Stimulated activated memory B cell treated with anti-CD40 and anti-IgM and Interleukin-4, amounts not matched to agents 10 μg/mL and 1 μg/mL and 100 μg/mL, for 72 hours (primary cell): Measurements from ENCODE around the gene DTWD2.

Experiments
- ATAC-seq: fragments of 150-1000 bp; cut with Tn5 transposase; 2 replicates; pipeline ENCODE4 v1.10.0; 2021
- H3K27ac Mint-ChIP-seq: one replicate; pipeline ENCODE4 v1.8.0; 2022; ENCODE audit warnings: mild to moderate bottlenecking, mixed read lengths
- H3K27me3 Mint-ChIP-seq: one replicate; pipeline ENCODE4 v1.8.0; 2022; ENCODE audit warnings: mixed read lengths
- H3K36me3 Mint-ChIP-seq: one replicate; pipeline ENCODE4 v1.8.0; 2022; ENCODE audit warnings: mixed read lengths
- H3K4me1 Mint-ChIP-seq: one replicate; pipeline ENCODE4 v1.8.0; 2022; ENCODE audit warnings: mixed read lengths
- H3K4me3 Mint-ChIP-seq: one replicate; pipeline ENCODE4 v1.8.0; 2022; ENCODE audit warnings: mild to moderate bottlenecking, moderate library complexity, mixed read lengths
- H3K9me3 Mint-ChIP-seq: one replicate; pipeline ENCODE4 v1.8.0; 2022; ENCODE audit warnings: mixed read lengths

Gene DTWD2, protein sequence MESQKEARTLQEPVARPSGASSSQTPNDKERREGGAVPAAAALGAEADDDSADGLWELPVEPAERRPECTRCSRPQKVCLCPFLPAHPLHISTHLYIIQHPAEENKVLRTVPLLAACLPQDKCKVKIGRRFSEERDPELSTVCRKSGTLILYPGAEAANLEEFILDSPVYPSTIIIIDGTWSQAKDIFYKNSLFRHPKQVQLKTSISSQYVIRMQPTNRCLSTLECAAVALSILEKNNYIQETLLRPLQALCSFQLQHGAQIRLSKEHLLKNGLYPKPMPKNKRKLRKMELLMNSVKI

DNA sequence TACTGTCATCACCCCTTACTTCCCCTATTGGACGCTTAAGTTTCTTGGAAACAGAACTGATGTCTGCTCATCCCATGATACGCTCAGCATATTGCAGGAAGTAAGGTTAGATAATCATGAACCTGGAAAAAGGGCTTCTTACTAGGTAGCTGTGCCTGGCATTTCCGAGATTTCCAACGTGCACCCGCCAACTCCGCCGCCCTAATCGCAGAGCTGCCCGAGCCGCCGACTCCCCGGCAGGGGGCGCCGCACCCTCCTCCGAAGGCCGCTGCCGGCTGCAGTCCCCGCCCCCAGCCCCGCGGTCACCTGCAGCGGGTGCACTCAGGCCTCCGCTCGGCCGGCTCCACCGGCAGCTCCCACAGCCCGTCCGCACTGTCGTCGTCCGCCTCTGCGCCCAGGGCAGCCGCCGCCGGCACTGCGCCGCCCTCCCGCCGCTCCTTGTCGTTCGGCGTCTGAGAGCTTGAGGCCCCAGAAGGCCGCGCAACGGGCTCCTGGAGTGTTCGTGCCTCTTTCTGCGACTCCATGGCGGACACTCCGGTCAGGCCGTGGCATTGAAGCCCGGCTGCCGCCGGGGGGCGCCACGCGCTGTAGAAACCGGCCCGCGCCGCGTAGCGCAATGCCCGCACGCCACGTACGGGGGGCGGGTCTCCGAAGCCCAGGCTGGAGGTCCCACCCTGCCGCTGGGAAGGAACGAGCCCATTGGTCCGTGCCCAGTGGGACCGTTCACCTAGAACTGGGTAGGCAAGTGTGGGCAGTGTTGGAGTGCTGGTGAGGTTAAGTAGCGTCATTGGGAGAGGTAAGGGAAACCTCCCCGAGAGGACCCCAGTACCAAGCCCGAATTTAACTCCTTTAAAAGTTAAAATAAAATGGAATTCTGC is at the start of gene DTWD2:
DTWD2 (minus strand) TSS at position 560 of the 878 bp plus-strand sequence; CDS start at position 524, 36 bp downstream.
- H3K27me3 Mint-ChIP-seq = no peaks in the 10 kb centered on the region
- H3K27ac Mint-ChIP-seq = peak within 1 kb of the TSS; percentile 84
- peak within 1 kb of the TSS; percentile 83 for H3K4me3 Mint-ChIP-seq
- peaks cover 4% of the 10 kb centered on the region for H3K36me3 Mint-ChIP-seq
- peak; percentile 98 for ATAC-seq
- no peaks in the 10 kb centered on the region for H3K9me3 Mint-ChIP-seq
- H3K4me1 Mint-ChIP-seq = peaks cover 35% of the 10 kb centered on the region

DNA sequence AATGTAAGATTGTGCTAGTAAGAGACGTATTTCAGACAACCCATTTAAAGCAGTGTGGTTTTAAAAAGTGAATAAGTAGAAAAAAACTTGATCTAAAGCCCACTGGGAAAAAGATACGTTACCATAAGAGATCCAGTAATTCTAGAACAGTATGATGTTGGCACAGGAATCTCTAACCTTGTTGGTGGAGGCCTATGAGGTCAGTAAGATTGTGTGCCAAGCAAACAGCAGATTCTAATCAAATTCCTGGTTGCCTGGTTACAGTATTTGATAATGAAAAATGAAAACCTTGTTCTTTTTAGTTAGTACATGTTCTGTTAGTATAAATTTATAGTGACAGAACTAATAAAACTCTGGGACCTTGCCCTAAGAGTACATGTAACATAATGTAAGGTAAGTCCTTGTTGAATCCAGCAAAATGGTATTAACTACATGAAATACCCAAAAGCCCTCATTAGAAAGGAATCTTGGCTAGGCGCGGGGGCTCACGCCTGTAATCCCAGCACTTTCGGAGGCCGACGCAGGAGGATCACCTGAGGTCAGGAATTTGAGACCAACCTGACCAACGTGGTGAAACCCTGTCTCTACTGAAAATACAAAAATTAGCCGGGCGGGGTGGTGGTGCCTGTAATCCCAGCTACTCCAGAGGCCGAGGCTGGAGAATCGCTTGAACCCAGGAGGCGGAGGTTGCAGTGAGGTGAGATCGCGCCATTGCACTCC is 49.3 kb upstream of the DTWD2 start:
- no peaks in the 10 kb centered on the region for H3K36me3 Mint-ChIP-seq
- H3K27me3 Mint-ChIP-seq = no peaks in the 10 kb centered on the region
- H3K9me3 Mint-ChIP-seq = no peaks in the 10 kb centered on the region
- no peak overlapping the region for H3K27ac Mint-ChIP-seq
- ATAC-seq = no peak
- H3K4me1 Mint-ChIP-seq = peaks cover 9% of the 10 kb centered on the region
- no peak overlapping the region for H3K4me3 Mint-ChIP-seq

DNA sequence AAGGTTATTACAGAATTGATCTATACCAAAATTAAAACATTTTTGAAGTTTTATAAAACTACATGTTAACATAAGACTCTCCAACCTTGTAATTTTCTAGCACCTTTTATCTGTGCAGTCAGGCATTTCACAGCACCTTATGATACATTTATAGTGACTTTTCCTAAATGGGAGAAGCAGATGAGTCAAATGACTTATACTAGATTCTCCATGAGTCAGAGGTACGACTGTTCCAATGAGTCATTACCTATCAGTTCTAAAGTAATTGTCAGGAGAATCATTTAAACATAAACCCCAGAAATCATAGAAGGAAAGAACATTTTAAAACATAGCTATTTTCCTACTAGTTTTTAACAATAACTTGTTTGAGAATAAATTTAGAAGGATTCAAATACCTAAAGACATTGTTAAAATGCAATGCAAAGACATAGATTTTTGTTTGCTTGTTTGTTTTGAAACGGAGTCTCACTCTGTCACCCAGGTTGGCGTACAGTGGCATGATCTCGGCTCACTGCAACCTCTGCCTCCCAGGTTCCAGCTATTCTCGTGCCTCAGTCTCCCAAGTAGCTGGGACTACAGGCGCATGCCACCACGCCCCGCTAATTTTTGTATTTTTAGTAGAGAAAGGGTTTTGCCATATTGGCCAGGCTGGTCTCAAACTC is 47.9 kb upstream of the DTWD2 start:
- no peak overlapping the region for H3K4me3 Mint-ChIP-seq
- peaks cover 24% of the 10 kb centered on the region for H3K4me1 Mint-ChIP-seq
- H3K27ac Mint-ChIP-seq = no peak overlapping the region
- H3K36me3 Mint-ChIP-seq = no peaks in the 10 kb centered on the region
- H3K27me3 Mint-ChIP-seq = no peaks in the 10 kb centered on the region
- H3K9me3 Mint-ChIP-seq = no peaks in the 10 kb centered on the region
- no peak for ATAC-seq

DNA sequence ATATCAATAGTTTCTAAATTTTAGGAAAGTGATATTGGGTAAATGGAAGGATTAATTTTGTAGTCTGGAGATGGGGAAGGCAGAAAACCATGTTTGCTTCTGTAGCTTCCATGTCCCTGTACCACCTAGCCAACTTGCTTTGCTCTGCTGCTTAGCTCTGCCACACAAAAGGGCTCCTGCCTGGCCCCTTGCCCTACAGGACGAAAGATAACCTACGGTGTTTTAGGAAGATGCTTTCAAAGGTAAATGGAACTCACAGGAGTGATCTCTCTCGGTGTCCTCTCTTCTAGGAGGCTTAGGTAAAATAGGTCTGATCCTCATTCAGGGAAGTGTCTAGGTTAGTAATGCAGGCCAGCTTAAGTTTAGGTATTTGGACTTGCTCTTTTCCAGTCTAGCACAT is 44.8 kb upstream of the DTWD2 start:
- no peaks in the 10 kb centered on the region for H3K9me3 Mint-ChIP-seq
- H3K36me3 Mint-ChIP-seq = no peaks in the 10 kb centered on the region
- ATAC-seq = no peak
- no peak overlapping the region for H3K4me3 Mint-ChIP-seq
- H3K4me1 Mint-ChIP-seq = peaks cover 45% of the 10 kb centered on the region
- peak overlapping the region; percentile 81 for H3K27ac Mint-ChIP-seq
- no peaks in the 10 kb centered on the region for H3K27me3 Mint-ChIP-seq

DNA sequence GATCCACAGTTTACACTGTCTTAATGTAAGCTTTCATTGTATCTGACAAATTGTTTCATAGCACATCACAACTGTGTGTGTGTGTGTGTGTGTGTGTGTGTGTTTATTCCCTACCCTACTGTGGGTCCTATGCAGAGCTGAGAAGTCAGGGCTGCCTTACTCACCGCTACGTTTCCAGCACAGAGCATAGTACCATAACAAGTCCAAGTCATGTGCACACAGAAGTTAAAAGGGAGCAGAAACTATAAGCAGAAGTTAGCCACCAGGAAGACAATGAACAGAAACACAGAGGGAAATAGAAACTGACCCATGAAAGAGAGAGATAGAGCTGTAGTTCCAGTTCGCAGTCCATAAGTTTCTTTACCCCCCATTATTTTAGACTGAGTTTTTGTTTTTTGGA is 44.3 kb upstream of the DTWD2 start:
- Mint-ChIP-seq H3K4me3 (peak overlapping the region; percentile 4), H3K27ac (peak overlapping the region; percentile 81), H3K4me1 (peaks cover 50% of the 10 kb centered on the region)

DNA sequence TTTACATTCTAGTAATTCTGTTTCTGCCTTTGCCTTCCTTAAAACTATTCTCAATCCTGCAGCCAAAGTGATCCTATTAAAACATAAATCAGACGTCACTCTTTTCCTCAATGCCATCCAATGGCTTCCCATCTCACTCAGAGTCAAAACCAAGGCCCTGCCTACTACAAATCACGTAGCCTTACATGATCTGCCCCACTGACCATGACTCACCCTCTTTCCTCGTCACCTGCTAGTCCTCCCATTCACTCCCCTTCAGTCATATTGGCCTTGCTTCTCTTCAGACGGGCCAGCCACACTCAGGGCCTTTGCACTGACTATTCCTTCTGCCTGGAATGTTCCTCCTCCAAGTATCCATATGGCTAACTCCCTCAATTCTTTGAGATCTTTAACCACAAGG is 43.6 kb upstream of the DTWD2 start:
- Mint-ChIP-seq H3K9me3 (no peaks in the 10 kb centered on the region), H3K4me3 (peak overlapping the region; percentile 6), H3K27ac (peak overlapping the region; percentile 81), H3K36me3 (no peaks in the 10 kb centered on the region), H3K4me1 (peaks cover 55% of the 10 kb centered on the region), H3K27me3 (no peaks in the 10 kb centered on the region)
- ATAC-seq = peak; percentile 89

More for the DNA sequence above, 44.3 kb upstream of the DTWD2 start:
- H3K9me3 Mint-ChIP-seq = no peaks in the 10 kb centered on the region
- no peaks in the 10 kb centered on the region for H3K36me3 Mint-ChIP-seq
- H3K27me3 Mint-ChIP-seq = no peaks in the 10 kb centered on the region
- peak; percentile 66 for ATAC-seq

DNA sequence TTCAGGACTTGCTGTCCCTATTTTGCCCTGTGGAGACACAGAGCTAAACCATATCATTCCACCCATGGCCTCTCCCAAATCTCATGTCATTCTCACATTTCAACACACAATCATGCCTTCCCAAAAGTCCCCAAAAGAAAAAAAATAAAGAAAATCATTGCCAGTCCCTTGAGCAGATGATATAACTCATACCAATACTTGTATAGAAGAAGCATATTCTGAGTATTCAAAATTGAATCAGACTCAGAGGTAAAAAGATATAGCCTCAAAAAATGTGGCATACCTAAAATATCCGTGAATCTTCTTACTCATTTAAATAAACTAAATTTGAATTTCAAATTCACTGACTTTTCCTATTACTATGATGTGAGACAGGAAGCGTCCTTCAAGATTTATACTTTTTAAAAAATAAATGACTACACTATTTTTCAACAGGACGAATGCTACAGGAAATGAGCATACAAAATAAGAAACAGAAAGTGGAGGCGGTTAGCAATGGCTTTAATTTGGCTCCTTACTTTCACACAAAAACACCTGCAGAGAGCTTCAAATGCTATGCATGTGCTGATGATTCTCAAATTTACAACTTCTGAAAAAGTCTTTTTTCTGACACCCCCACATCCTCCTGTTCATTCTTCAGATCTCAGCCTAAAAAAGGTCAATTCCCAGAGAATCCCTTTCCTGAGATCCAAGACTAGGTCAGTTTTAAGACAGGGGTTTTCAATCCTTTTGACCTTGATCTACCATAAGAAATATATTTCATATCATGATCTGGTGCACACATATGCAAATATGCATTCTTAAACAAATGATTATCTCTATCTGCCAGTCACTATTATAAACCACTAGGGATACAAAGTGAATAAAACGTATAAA is 42.9 kb upstream of the DTWD2 start:
- ATAC-seq = peak; percentile 73
- H3K27ac Mint-ChIP-seq = peak overlapping the region; percentile 81
- peaks cover 55% of the 10 kb centered on the region for H3K4me1 Mint-ChIP-seq
- H3K36me3 Mint-ChIP-seq = no peaks in the 10 kb centered on the region
- H3K27me3 Mint-ChIP-seq = no peaks in the 10 kb centered on the region
- H3K4me3 Mint-ChIP-seq = peak overlapping the region; percentile 63
- H3K9me3 Mint-ChIP-seq = no peaks in the 10 kb centered on the region

DNA sequence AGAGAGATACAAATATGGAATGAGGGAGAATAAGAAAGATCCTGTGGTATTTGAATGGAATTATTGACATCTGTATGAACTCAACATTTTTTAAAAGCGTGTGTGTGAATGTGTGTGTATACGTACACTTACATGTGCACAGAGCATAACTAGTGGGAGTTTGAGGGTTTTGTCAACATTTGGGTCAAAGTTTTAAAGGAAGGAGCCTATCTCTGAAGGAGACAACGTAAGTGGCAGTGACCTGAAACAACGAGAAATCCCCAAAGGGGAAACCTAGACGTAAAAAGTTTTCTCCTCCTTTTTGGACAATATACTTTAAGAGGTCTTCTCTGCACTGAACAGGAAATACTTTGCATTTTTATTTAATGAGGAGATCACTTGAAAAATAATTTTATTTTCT is 40.2 kb upstream of the DTWD2 start:
- no peaks in the 10 kb centered on the region for H3K9me3 Mint-ChIP-seq
- no peaks in the 10 kb centered on the region for H3K27me3 Mint-ChIP-seq
- peak; percentile 58 for ATAC-seq
- H3K36me3 Mint-ChIP-seq = no peaks in the 10 kb centered on the region
- peak overlapping the region; percentile 13 for H3K4me3 Mint-ChIP-seq
- H3K4me1 Mint-ChIP-seq = peaks cover 60% of the 10 kb centered on the region
- H3K27ac Mint-ChIP-seq = peak overlapping the region; percentile 70

DNA sequence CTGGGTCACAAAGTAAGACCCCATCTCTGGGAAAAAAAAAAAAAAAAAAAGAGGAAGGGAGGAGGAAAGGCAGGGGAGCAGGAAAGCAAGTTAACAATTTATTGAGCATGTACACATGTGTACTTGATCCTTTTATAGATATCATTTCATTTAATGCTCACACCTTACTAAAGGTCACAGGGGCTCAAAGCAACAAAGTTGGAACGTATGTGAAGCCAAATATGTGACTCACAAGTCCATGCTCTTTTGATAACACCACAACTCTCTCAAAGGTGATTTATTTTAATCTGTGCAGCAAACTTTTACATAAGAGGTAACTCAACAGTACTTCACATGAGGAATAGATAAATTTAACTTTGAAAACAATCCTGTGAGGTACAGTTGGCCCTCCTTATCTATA is 34.4 kb upstream of the DTWD2 start:
- Mint-ChIP-seq H3K9me3 (no peaks in the 10 kb centered on the region), H3K36me3 (no peaks in the 10 kb centered on the region)

DNA sequence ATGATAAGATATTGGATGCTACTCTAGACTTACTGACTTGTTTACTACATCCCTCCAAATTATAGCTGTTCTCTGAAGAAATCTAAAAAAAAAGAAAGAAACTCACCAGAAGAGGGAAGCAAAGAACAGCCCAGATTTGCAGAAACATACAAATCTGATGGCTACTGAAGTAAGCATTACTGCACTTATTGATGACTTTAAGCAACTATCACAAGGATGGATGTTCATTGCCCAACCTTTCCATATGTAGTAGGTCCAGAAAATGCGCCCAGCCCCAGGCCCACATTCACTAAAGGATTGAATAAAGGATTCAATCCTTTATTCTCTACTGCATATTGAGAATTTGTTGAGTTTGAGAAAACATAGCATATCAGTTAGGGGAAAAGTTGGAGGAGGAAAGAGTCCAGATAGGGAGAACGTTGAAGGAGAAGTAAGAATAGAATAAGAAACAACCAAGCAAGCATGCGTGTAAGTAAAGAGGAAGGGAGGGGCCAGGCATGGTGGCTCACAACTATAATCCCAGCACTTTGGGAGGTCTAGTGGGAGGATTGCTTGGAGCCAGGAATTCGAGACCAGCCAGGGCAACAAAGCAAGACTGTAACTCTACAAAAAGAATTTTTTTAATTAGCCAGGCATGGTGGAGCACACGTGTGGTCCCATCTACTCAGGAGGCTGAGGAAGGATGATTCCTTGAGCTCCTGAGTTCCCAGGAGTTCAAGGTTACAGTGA is 33.8 kb upstream of the DTWD2 start:
- Mint-ChIP-seq H3K9me3 (no peaks in the 10 kb centered on the region), H3K4me3 (no peak overlapping the region), H3K4me1 (peaks cover 56% of the 10 kb centered on the region), H3K27ac (peak overlapping the region; percentile 55), H3K27me3 (no peaks in the 10 kb centered on the region), H3K36me3 (no peaks in the 10 kb centered on the region)
- ATAC-seq = peak; percentile 75

More for the DNA sequence above, 34.4 kb upstream of the DTWD2 start:
- Mint-ChIP-seq H3K4me1 (peaks cover 58% of the 10 kb centered on the region), H3K27ac (peak overlapping the region; percentile 55), H3K27me3 (no peaks in the 10 kb centered on the region), H3K4me3 (no peak overlapping the region)
- ATAC-seq = no peak

DNA sequence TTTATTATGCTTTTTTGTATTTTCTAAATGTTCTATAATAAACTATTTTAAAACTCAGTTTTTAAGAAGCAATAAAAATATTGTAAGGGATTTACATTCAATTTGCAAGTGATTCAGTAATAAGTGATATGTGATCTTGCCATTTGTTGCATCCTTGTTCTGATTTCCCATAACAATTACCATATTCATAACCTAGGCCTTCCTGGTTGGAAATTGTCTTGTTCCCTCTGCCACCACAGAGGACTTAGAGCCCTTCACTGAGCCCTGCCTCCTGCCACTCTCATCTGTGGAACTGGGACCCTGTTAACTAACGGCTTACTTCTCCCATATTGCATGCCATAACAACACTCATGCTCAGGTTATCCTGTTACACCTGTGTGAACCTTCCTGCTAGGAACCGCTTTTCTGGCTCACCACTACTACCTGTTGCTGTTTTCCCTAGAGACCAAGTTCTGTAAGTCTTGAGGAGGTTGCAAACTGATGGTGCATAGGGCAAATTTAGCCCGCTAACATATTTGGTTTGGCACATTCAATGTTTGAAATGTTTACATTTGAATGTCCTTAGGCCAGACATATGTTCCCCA is 32.9 kb upstream of the DTWD2 start:
- H3K4me3 Mint-ChIP-seq = no peak overlapping the region
- no peaks in the 10 kb centered on the region for H3K9me3 Mint-ChIP-seq
- no peak for ATAC-seq
- no peaks in the 10 kb centered on the region for H3K27me3 Mint-ChIP-seq
- peaks cover 64% of the 10 kb centered on the region for H3K4me1 Mint-ChIP-seq
- H3K27ac Mint-ChIP-seq = peak overlapping the region; percentile 55
- H3K36me3 Mint-ChIP-seq = no peaks in the 10 kb centered on the region

DNA sequence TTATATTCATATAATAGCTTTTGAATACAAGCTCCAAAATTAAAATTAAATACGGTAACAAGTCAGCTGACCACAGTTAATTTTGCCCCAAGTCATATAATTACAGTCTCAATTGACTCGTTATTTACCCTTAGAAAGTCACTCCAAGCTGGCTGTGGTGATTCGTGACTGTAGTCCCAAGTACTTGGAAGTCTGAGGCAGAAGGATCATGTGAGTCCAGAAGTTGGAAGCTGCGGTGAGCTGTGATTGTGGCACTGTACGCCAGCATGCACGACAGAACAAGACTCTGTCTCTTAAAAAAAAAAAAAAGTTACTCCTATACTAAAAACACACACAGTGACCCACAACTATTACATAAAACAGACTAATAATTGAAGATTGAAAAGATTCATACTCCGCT is 31.6 kb upstream of the DTWD2 start:
- no peaks in the 10 kb centered on the region for H3K36me3 Mint-ChIP-seq
- peak overlapping the region; percentile 52 for H3K27ac Mint-ChIP-seq
- ATAC-seq = no peak
- H3K4me1 Mint-ChIP-seq = peaks cover 64% of the 10 kb centered on the region
- H3K4me3 Mint-ChIP-seq = no peak overlapping the region
- no peaks in the 10 kb centered on the region for H3K9me3 Mint-ChIP-seq
- H3K27me3 Mint-ChIP-seq = no peaks in the 10 kb centered on the region

DNA sequence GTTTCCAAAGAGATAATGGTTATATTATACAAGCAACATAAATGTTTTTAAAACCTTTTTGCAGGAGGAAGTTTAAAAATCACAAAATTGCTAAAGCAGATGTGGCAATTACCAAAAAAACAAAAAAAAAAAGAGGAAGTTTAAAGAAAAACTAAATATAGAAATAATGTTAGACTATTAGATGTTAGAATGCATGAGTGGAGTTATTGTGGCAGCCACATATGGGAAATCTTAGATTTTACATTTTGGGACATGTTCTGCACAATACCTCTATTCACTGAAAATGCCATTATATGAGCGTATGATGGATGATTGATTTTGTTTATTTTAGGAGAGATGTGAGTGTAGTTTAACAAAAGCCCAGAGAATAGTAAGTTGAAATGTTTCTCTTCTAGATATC is 31.2 kb upstream of the DTWD2 start:
- no peaks in the 10 kb centered on the region for H3K27me3 Mint-ChIP-seq
- no peak overlapping the region for H3K4me3 Mint-ChIP-seq
- no peaks in the 10 kb centered on the region for H3K9me3 Mint-ChIP-seq
- no peak for ATAC-seq
- H3K36me3 Mint-ChIP-seq = no peaks in the 10 kb centered on the region
- peak overlapping the region; percentile 52 for H3K27ac Mint-ChIP-seq
- H3K4me1 Mint-ChIP-seq = peaks cover 64% of the 10 kb centered on the region
